Chondrocyte (in vitro differentiated cells): ENCODE measurements around the gene NME4. TPM values are rescaled to one million over a fixed set of nuclear protein-coding genes. Genes with fewer than 3 reads are reported as not detected.

Experiments used
- DNase-seq: peaks from one replicate; pipeline ENCODE4 v3.0.0; 2021; ENCODE audit warnings: mixed read lengths, low spot score
- H3K27ac Mint-ChIP-seq: one replicate; pipeline ENCODE4 v1.8.0; 2021; ENCODE audit warnings: mild to moderate bottlenecking, moderate library complexity, mixed read lengths; ENCODE audit not compliant: unreplicated experiment
- H3K27me3 Mint-ChIP-seq: 2 replicates; pipeline ENCODE4 v1.8.0; 2021; ENCODE audit warnings: low read depth, mixed read lengths
- H3K36me3 Mint-ChIP-seq: 2 replicates; pipeline ENCODE4 v1.8.0; 2021; ENCODE audit warnings: low read depth, mixed read lengths
- H3K4me1 Mint-ChIP-seq: 2 replicates; pipeline ENCODE4 v1.8.0; 2021; ENCODE audit warnings: low read depth, mild to moderate bottlenecking, mixed read lengths
- H3K4me3 Mint-ChIP-seq: one replicate; pipeline ENCODE4 v1.8.0; 2021; ENCODE audit warnings: mild to moderate bottlenecking, moderate library complexity, mixed read lengths; ENCODE audit not compliant: unreplicated experiment
- H3K9me3 Mint-ChIP-seq: 2 replicates; pipeline ENCODE4 v1.8.0; 2021; ENCODE audit warnings: low read depth, mixed read lengths
- CTCF ChIP-seq: fragments of 200-600 bp; sonication (generic); IDR thresholded peaks from 2 replicates; pipeline ENCODE4 v1.5.0; 2021; ENCODE audit warnings: antibody characterized with exemption, mild to moderate bottlenecking, moderate library complexity
- total RNA-seq: library from RNA; stranded (reverse); gene quantifications from 3 replicates; pipeline ENCODE4 v1.2.1, GENCODE V29; 2021

The NME4 gene
- total RNA-seq, 1 donor from 2014 or later = 231 TPM

- H3K27me3 Mint-ChIP-seq = no peaks in the 10 kb centered on the region
- H3K36me3 Mint-ChIP-seq = no peaks in the 10 kb centered on the region
- peak overlapping the region; percentile 76 for H3K4me3 Mint-ChIP-seq
- TF ChIP-seq CTCF = no peak
- peaks cover 38% of the 10 kb centered on the region for H3K4me1 Mint-ChIP-seq
- H3K9me3 Mint-ChIP-seq = no peaks in the 10 kb centered on the region
- no peak for DNase-seq
- H3K27ac Mint-ChIP-seq = no peak overlapping the region
Observed at GRCh38 chr16:425740-426114, 28.7 kb downstream of the NME4 start.

- peaks cover 2% of the 10 kb centered on the region for H3K36me3 Mint-ChIP-seq
- H3K4me3 Mint-ChIP-seq = peak overlapping the region; percentile 75
- no peak for DNase-seq
- H3K27me3 Mint-ChIP-seq = no peaks in the 10 kb centered on the region
- H3K9me3 Mint-ChIP-seq = no peaks in the 10 kb centered on the region
- TF ChIP-seq CTCF = no peak
- H3K4me1 Mint-ChIP-seq = peaks cover 38% of the 10 kb centered on the region
- H3K27ac Mint-ChIP-seq = no peak overlapping the region
Observed at GRCh38 chr16:426115-426905, 29.3 kb downstream of the NME4 start.

DNA sequence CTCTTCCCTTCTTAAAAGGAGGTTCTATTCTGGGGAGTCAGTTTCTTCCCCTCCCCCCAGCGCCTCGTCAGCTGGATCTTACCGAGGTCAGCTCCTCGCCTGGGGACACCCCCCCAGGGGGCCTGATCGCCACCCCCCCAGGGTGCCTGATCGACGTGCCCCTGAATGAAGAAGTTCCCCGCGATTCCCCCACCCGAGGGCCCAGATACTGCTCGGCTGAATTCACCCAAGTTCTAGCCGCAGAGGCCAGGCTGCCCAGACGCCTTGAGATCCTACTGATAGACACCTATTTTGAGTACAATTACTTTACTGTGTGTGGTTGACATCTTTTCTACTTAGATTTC lies 29.9 kb downstream of the NME4 start:
- Mint-ChIP-seq H3K4me3 (peak overlapping the region; percentile 75), H3K4me1 (peaks cover 38% of the 10 kb centered on the region), H3K27ac (peak overlapping the region; percentile 65), H3K9me3 (no peaks in the 10 kb centered on the region), H3K27me3 (no peaks in the 10 kb centered on the region), H3K36me3 (peaks cover 2% of the 10 kb centered on the region)
- TF ChIP-seq CTCF = no peak
- DNase-seq = no peak

DNA sequence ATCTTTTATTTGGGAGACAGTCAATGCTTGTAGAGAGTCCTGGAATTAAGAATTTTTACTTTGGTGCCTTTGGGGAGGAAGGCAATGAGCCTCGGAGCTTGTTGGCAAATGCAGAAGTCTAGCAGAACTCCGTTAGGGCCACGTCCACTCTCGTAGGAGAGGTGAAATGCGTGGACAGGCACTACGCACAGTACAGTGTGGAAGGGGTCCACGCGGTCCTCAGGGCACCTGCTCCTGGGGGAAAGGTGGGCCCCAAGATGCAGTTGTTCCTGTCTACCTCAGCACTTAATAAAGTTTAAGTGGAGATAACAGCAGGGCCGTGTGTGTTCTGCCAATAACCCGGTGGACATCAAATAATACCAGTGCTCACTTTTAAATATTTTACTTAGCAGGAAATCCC lies 30.3 kb downstream of the NME4 start:
- no peak for DNase-seq
- peaks cover 38% of the 10 kb centered on the region for H3K4me1 Mint-ChIP-seq
- peak overlapping the region; percentile 75 for H3K4me3 Mint-ChIP-seq
- H3K27ac Mint-ChIP-seq = peak overlapping the region; percentile 65
- H3K36me3 Mint-ChIP-seq = peaks cover 2% of the 10 kb centered on the region
- no peaks in the 10 kb centered on the region for H3K9me3 Mint-ChIP-seq
- TF ChIP-seq CTCF = no peak
- no peaks in the 10 kb centered on the region for H3K27me3 Mint-ChIP-seq

DNA sequence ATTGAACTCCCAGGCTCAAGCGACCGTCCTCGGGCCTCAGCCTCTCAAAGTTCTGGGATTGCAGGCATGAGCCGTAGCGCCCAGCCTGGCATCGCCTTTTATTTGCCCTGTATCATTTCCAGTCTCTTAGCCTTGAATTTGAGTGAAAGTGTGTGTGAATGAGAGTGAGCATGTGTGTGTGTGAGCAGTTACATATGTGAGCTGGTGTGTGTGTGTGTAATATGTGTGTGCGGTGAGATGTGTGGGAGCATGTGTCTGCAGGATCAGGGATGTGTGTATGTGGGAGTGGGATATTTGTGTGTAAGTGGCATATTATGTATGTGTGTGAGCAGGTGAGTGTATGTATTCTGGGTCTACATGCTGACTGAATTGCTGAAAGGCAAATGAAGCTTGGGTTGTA lies 33.9 kb downstream of the NME4 start:
- H3K4me3 Mint-ChIP-seq = no peak overlapping the region
- peaks cover 23% of the 10 kb centered on the region for H3K4me1 Mint-ChIP-seq
- no peaks in the 10 kb centered on the region for H3K27me3 Mint-ChIP-seq
- no peak for TF ChIP-seq CTCF
- peaks cover 5% of the 10 kb centered on the region for H3K36me3 Mint-ChIP-seq
- DNase-seq = no peak
- H3K9me3 Mint-ChIP-seq = no peaks in the 10 kb centered on the region
- H3K27ac Mint-ChIP-seq = no peak overlapping the region
